HepG2 (cell line): Measurements from ENCODE around the gene RAD51D. TPM values are rescaled to one million over a fixed set of nuclear protein-coding genes. Genes with fewer than 3 reads are reported as not detected.

Experiments
- EEA1 ChIP-seq: sonication (generic); formaldehyde crosslinking; IDR thresholded peaks from 2 replicates; pipeline ENCODE4 v1.5.1; 2020; ENCODE audit warnings: mild to moderate bottlenecking, missing genetic modification reagents, borderline replicate concordance
- ELF3 ChIP-seq: IDR thresholded peaks from 2 replicates; pipeline ENCODE4 v1.6.1; 2016; ENCODE audit warnings: missing genetic modification reagents, missing compliant biosample characterization
- JUN ChIP-seq: sonication (generic); formaldehyde crosslinking; IDR thresholded peaks from 2 replicates; pipeline ENCODE4 v1.4.0; 2020; ENCODE audit warnings: mild to moderate bottlenecking, missing genetic modification reagents
- MBNL3 ChIP-seq: fragments of 250-450 bp; sonication (Bioruptor Pico); conservative IDR thresholded peaks from 2 replicates; pipeline ENCODE4 v1.8.0; 2022; ENCODE audit warnings: mild to moderate bottlenecking, inconsistent platforms
- NFIB ChIP-seq: sonication (generic); formaldehyde crosslinking; IDR thresholded peaks from 2 replicates; pipeline ENCODE4 v1.9.0; 2021; ENCODE audit warnings: missing genetic modification reagents, mild to moderate bottlenecking, borderline replicate concordance
- NPAS2 ChIP-seq: sonication (generic); formaldehyde crosslinking; IDR thresholded peaks from 2 replicates; pipeline ENCODE4 v1.8.0; 2022; ENCODE audit warnings: mild to moderate bottlenecking, missing genetic modification reagents, borderline replicate concordance
- PAX8 ChIP-seq: sonication (generic); formaldehyde crosslinking; IDR thresholded peaks from 2 replicates; pipeline ENCODE4 v1.8.0; 2022; ENCODE audit warnings: mild to moderate bottlenecking, missing genetic modification reagents, borderline replicate concordance
- PHF8 ChIP-seq: sonication (generic); formaldehyde crosslinking; IDR thresholded peaks from 2 replicates; pipeline ENCODE4 v1.5.0; 2020; ENCODE audit warnings: missing genetic modification reagents
- POGZ ChIP-seq: sonication (generic); formaldehyde crosslinking; IDR thresholded peaks from 2 replicates; pipeline ENCODE4 v1.4.0; 2020; ENCODE audit warnings: mild to moderate bottlenecking, missing genetic modification reagents
- PRDM10 ChIP-seq: sonication (generic); formaldehyde crosslinking; IDR thresholded peaks from 2 replicates; pipeline ENCODE4 v1.4.0; 2020; ENCODE audit warnings: low read depth, missing genetic modification reagents
- TARDBP ChIP-seq: sonication (generic); formaldehyde crosslinking; IDR thresholded peaks from 2 replicates; pipeline ENCODE4 v1.8.0; 2022; ENCODE audit warnings: mild to moderate bottlenecking, missing genetic modification reagents
- ZBTB44 ChIP-seq: sonication (generic); formaldehyde crosslinking; IDR thresholded peaks from 2 replicates; pipeline ENCODE4 v1.4.0; 2020; ENCODE audit warnings: missing genetic modification reagents
- ZNF33B ChIP-seq: sonication (generic); formaldehyde crosslinking; IDR thresholded peaks from 2 replicates; pipeline ENCODE4 v1.5.1; 2020; ENCODE audit warnings: mild to moderate bottlenecking, missing genetic modification reagents
- ZNF383 ChIP-seq: sonication (generic); formaldehyde crosslinking; IDR thresholded peaks from 2 replicates; pipeline ENCODE4 v1.4.0; 2020; ENCODE audit warnings: missing genetic modification reagents, mild to moderate bottlenecking, borderline replicate concordance
- ZNF432 ChIP-seq: sonication (generic); formaldehyde crosslinking; IDR thresholded peaks from 2 replicates; pipeline ENCODE4 v1.5.0; 2020; ENCODE audit warnings: missing genetic modification reagents, mild to moderate bottlenecking, borderline replicate concordance
- ZNF580 ChIP-seq: IDR thresholded peaks from 2 replicates; pipeline ENCODE4 v1.6.1; 2016; ENCODE audit warnings: low read depth, borderline replicate concordance
- ZNF598 ChIP-seq: sonication (generic); formaldehyde crosslinking; IDR thresholded peaks from 2 replicates; pipeline ENCODE4 v1.5.1; 2020; ENCODE audit warnings: mild to moderate bottlenecking, missing genetic modification reagents, borderline replicate concordance
- ZNF7 ChIP-seq: IDR thresholded peaks from 2 replicates; pipeline ENCODE4 v1.6.1; 2016; ENCODE audit warnings: missing biosample characterization, missing genetic modification reagents
- ZNF790 ChIP-seq: sonication (generic); formaldehyde crosslinking; IDR thresholded peaks from 2 replicates; pipeline ENCODE4 v1.8.0; 2022; ENCODE audit warnings: missing genetic modification reagents, mild to moderate bottlenecking, borderline replicate concordance
- polyA plus RNA-seq, 8 experiments: library from polyadenylated mRNA; depleted of rRNA in 3 of 8; stranded (reverse) in 7 of 8; unstranded in 1 of 8; fragments of >200 nt; fragmentation: Illumina TruSeq in 4 of 8; extraction: Trizol in 4 of 8; gene quantifications; 2 replicates each; pipeline versions ENCODE4 v1.2.1 to v1.2.3, GENCODE V29; 2011 to 2016; ENCODE audit warnings: low read depth in 4 of 8, missing spikeins in 1 of 8, mixed read lengths in 1 of 8; ENCODE audit not compliant: insufficient read depth in 1 of 8
- total RNA-seq, 5 experiments: library from RNA; depleted of rRNA; stranded (reverse); fragments of >200 nt; fragmentation: Illumina TruSeq; extraction: Trizol; gene quantifications; 2 replicates each; pipeline ENCODE4 v1.2.3, GENCODE V29; 2016; ENCODE audit warnings: low read depth in 1 of 5
- TF ChIP-seq, protein P1 (sequence below): sonication (generic); formaldehyde crosslinking; IDR thresholded peaks from 2 replicates; pipeline ENCODE4 v1.5.1; 2020; ENCODE audit warnings: mild to moderate bottlenecking, missing genetic modification reagents, moderate library complexity

The RAD51D gene
- total and polyA plus RNA-seq, 2 of the 13 experiments (the other 11 are each of a cell fraction or from before 2014, with no cell fraction given): 6.7 to 13.1 TPM

DNA sequence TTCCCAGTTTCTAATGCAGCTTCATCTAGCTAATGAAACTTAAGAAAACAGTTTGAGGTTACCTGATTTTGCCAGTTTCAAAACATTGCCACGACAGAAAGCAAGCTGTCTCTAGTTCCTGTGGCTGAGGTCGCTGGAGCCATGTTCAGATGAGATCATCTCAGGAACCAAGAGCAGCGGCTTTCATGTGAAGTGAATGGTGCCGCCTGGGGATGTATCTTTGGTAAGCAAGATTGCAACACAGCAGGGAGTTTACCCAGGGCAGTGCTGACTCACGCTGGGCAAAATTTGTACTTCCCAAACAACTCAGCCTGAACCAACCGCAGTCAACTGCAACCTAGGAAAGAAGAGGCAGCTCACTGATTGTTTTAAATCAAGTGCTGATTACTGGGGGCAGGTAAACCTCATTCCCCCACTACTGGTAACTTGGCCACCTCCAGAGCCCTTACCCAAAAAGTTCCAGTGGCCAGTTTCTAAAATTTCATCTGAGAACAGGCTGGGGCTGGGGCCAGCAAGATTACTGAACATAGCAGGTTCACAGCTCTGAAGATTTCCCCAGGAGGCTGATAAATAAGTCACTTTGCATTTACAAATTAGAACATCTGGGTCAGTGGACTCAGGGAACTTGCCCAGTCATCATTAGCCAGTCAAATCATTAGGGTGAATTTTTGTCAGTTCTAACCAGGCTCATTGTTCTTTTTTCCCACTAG, 56.0 kb downstream of the RAD51D start, which contains the start of gene RFFL (continued):
- TF ChIP-seq POGZ (CRISPR knock-in tag): peak; percentile 82
- TF ChIP-seq ZNF33B (CRISPR knock-in tag): no peak
- no peak for TF ChIP-seq PAX8 (CRISPR knock-in tag)
- peak; percentile 54; the same call in 1 of the 2 replicates for TF ChIP-seq TARDBP (CRISPR knock-in tag)
- TF ChIP-seq ZBTB44: no peak
- TF ChIP-seq, protein P1, sequence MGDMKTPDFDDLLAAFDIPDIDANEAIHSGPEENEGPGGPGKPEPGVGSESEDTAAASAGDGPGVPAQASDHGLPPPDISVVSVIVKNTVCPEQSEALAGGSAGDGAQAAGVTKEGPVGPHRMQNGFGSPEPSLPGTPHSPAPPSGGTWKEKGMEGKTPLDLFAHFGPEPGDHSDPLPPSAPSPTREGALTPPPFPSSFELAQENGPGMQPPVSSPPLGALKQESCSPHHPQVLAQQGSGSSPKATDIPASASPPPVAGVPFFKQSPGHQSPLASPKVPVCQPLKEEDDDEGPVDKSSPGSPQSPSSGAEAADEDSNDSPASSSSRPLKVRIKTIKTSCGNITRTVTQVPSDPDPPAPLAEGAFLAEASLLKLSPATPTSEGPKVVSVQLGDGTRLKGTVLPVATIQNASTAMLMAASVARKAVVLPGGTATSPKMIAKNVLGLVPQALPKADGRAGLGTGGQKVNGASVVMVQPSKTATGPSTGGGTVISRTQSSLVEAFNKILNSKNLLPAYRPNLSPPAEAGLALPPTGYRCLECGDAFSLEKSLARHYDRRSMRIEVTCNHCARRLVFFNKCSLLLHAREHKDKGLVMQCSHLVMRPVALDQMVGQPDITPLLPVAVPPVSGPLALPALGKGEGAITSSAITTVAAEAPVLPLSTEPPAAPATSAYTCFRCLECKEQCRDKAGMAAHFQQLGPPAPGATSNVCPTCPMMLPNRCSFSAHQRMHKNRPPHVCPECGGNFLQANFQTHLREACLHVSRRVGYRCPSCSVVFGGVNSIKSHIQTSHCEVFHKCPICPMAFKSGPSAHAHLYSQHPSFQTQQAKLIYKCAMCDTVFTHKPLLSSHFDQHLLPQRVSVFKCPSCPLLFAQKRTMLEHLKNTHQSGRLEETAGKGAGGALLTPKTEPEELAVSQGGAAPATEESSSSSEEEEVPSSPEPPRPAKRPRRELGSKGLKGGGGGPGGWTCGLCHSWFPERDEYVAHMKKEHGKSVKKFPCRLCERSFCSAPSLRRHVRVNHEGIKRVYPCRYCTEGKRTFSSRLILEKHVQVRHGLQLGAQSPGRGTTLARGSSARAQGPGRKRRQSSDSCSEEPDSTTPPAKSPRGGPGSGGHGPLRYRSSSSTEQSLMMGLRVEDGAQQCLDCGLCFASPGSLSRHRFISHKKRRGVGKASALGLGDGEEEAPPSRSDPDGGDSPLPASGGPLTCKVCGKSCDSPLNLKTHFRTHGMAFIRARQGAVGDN (CRISPR knock-in tag): peak; percentile 31; the same call in 1 of the 2 replicates
- no peak for TF ChIP-seq EEA1 (CRISPR knock-in tag)
- TF ChIP-seq ZNF790 (CRISPR knock-in tag): no peak
- TF ChIP-seq ZNF598 (CRISPR knock-in tag): no peak
- TF ChIP-seq MBNL3 (CRISPR knock-in tag): no peak
- TF ChIP-seq ZNF580 (CRISPR knock-in tag): peak; percentile 67; the same call in 1 of the 2 replicates
- TF ChIP-seq NPAS2 (CRISPR knock-in tag): no peak
- no peak for TF ChIP-seq ZNF7
- TF ChIP-seq PRDM10 (CRISPR knock-in tag): peak; percentile 90
- TF ChIP-seq JUN: peak; percentile 95
- no peak for TF ChIP-seq ZNF432 (CRISPR knock-in tag)
- no peak for TF ChIP-seq ZNF383
- peak; percentile 12; the same call in 1 of the 2 replicates for TF ChIP-seq PHF8
- TF ChIP-seq NFIB (CRISPR knock-in tag): no peak
- TF ChIP-seq ELF3 (CRISPR knock-in tag): peak; percentile 81
